MM.1S (cell line): ENCODE data around the gene HSD3B2.

Source experiments
- CTCF ChIP-seq: fragments of 300-600 bp; sonication (generic); IDR thresholded peaks from 2 replicates; pipeline ENCODE4 v1.5.1; 2016; ENCODE audit warnings: antibody characterized with exemption, low read length, mixed read lengths
- EZH2 ChIP-seq: fragments of 300-600 bp; sonication (generic); optimal IDR thresholded peaks from 2 replicates; pipeline ENCODE3; 2017; ENCODE audit warnings: low read depth, mild to moderate bottlenecking, antibody characterized with exemption, low read length, mixed read lengths
- EZH2phosphoT487 ChIP-seq: fragments of 300-600 bp; sonication (generic); IDR thresholded peaks from 2 replicates; pipeline ENCODE4 v1.6.1; 2018; ENCODE audit warnings: antibody characterized with exemption, low read length

- no peak for TF ChIP-seq EZH2
- no peak for TF ChIP-seq CTCF
- no peak for TF ChIP-seq EZH2phosphoT487
These were observed 44.2 kb upstream of the HSD3B2 start for GRCh38 chr1:119370748-119371147.
